DND-41 (cell line): ENCODE results near the gene GRIK2.

Experiments
- ATAC-seq: fragments of 200-7000 bp; cut with Tn5 transposase; 3 replicates; pipeline ENCODE4 v1.9.1; 2021; ENCODE audit warnings: low read depth; ENCODE audit not compliant: insufficient read depth
- DNase-seq: peaks from one replicate; pipeline ENCODE4 v3.0.0-alpha.2; 2020
- H2AFZ ChIP-seq: 2 replicates; pipeline ENCODE4 v1.6.0; 2012; ENCODE audit warnings: low read depth, low read length
- H3K27ac ChIP-seq: 2 replicates; pipeline ENCODE4 v1.5.1; 2012; ENCODE audit warnings: low read length, inconsistent platforms
- H3K27me3 ChIP-seq: fragments of 200-600 bp; sonication (generic); 2 replicates; pipeline ENCODE4 v1.6.0; 2012; ENCODE audit warnings: low read length, mild to moderate bottlenecking, inconsistent platforms; ENCODE audit not compliant: insufficient read depth, poor library complexity
- H3K36me3 ChIP-seq: 2 replicates; pipeline ENCODE4 v1.5.1; 2012; ENCODE audit warnings: low read length, inconsistent platforms; ENCODE audit not compliant: insufficient read depth
- H3K4me1 ChIP-seq: 2 replicates; pipeline ENCODE4 v1.5.1; 2012; ENCODE audit warnings: mild to moderate bottlenecking, low read length; ENCODE audit not compliant: insufficient read depth
- H3K4me2 ChIP-seq: 2 replicates; pipeline ENCODE4 v1.6.0; 2012; ENCODE audit warnings: mild to moderate bottlenecking, moderate library complexity, low read length, inconsistent platforms; ENCODE audit not compliant: insufficient read depth
- H3K4me3 ChIP-seq, 2 experiments: fragments of 200-600 bp in 1 of 2; shearing (Covaris generic) in 1 of 2; 2 replicates each; pipeline ENCODE4 v1.5.1; 2012 to 2016; ENCODE audit warnings: inconsistent platforms in 2 of 2, low read length in 2 of 2, mild to moderate bottlenecking in 2 of 2, low read depth in 1 of 2, moderate library complexity in 1 of 2
- H3K79me2 ChIP-seq: 2 replicates; pipeline ENCODE4 v1.6.0; 2012; ENCODE audit warnings: low read length, inconsistent platforms; ENCODE audit not compliant: insufficient read depth
- H3K9ac ChIP-seq: 2 replicates; pipeline ENCODE4 v1.6.0; 2012; ENCODE audit warnings: low read depth, mild to moderate bottlenecking, inconsistent platforms, low read length, moderate library complexity
- H3K9me3 ChIP-seq: 2 replicates; pipeline ENCODE4 v1.5.1; 2012; ENCODE audit warnings: low read length, moderate library complexity, mild to moderate bottlenecking, inconsistent platforms; ENCODE audit not compliant: insufficient read depth, severe bottlenecking
- H4K20me1 ChIP-seq: 2 replicates; pipeline ENCODE4 v1.6.0; 2012; ENCODE audit warnings: low read length; ENCODE audit not compliant: insufficient read depth
- EZH2 ChIP-seq: IDR thresholded peaks from 3 replicates; pipeline ENCODE4 v1.6.1; 2012; ENCODE audit warnings: borderline replicate concordance, low read depth, mild to moderate bottlenecking, moderate library complexity, low read length, inconsistent platforms; ENCODE audit not compliant: severe bottlenecking
- TF ChIP-seq, protein P1 (sequence below): IDR thresholded peaks from 2 replicates; pipeline ENCODE4 v1.5.1; 2012; ENCODE audit warnings: borderline replicate concordance, low read length, moderate library complexity, mild to moderate bottlenecking; ENCODE audit not compliant: poor library complexity, severe bottlenecking; ENCODE audit errors: extremely low read depth

GRIK2 gene

DNA sequence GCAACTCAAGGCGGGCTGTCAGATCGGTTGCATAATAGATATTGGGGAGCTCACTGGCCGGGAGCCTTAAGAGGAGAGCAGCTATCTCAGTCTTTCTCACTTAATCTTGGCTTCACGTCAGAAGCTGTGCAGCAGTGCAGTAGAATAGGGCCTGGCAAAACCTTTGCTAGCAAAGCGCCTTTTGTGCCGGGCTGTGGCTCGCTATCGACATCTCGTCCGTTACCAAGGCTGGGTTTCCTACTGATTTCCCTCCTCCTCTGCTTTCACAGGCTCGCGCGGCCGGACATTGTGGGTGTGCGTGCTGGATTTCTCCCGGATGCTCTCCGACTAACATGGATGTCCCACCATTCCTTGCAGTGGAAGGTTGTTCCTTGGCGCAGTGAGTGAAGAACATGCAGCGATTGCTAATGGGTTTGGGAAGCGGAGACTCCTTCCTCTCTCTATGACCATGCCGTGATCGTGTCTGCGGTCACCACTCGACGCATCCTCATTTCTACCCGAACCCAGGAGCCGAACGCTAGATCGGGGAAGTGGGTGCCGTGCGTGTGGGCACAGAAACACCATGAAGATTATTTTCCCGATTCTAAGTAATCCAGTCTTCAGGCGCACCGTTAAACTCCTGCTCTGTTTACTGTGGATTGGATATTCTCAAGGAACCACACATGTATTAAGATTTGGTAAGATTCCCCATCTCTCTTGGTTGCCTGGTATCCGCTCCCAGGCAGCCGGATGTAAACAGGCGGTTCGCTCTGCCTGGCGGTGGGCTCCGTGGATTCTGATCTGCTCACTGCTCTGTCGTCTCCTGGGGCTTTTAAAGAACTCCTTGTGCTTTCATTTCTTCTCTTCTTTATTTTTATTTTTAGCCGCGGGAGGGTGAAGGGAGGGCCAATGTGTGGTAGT is 5.5 kb downstream of the GRIK2 start:
- H4K20me1 ChIP-seq: no peaks in the 10 kb centered on the region
- H3K27me3 ChIP-seq: no peaks in the 10 kb centered on the region
- TF ChIP-seq EZH2: no peak
- H3K36me3 ChIP-seq: no peaks in the 10 kb centered on the region
- peaks cover 4% of the 10 kb centered on the region; the same call in 1 of the 2 replicates for H3K4me1 ChIP-seq
- H3K4me3 ChIP-seq: no peak overlapping the region
- no peak overlapping the region for H3K4me2 ChIP-seq
- no peaks in the 10 kb centered on the region for H3K79me2 ChIP-seq
- no peak overlapping the region for H3K27ac ChIP-seq
- ATAC-seq (no peak), DNase-seq (no peak)
- no peak overlapping the region for H3K9ac ChIP-seq
- H2AFZ ChIP-seq: no peak overlapping the region
- H3K9me3 ChIP-seq: peaks cover 3% of the 10 kb centered on the region

DNA sequence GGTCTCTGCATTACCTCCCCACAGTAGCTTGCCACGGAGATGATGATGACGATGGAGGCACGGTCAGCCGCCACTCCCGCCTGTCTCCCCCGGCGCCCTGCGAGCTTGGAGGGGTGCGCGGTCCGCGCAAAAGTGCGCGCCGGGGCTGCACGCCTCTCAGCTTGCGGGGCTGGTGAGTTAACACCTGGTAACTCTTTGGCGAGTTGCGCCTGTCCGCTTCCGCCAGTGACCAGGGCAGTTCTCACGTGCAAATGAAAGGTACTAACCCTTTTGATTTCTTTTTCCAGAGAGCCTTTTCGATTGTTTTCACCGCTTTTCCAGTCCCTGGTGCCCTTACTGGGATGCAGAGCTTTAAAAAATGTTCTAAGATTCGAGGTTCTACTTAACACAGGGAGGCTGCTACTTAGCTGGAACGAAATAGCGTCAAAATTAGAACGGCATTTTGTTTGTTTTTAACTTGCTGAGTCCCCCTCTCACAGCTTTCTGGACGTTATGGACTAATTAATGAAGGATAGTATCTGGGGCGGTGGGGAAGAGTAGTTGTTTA is 6.2 kb downstream of the GRIK2 start:
- H3K9ac ChIP-seq: no peak overlapping the region
- ATAC-seq (no peak), DNase-seq (no peak)
- H3K27ac ChIP-seq: no peak overlapping the region
- no peak overlapping the region for H2AFZ ChIP-seq
- peaks cover 11% of the 10 kb centered on the region for H3K4me1 ChIP-seq
- H4K20me1 ChIP-seq: no peaks in the 10 kb centered on the region
- no peaks in the 10 kb centered on the region for H3K79me2 ChIP-seq
- no peak overlapping the region for H3K4me3 ChIP-seq
- no peaks in the 10 kb centered on the region for H3K27me3 ChIP-seq
- no peaks in the 10 kb centered on the region for H3K36me3 ChIP-seq
- H3K9me3 ChIP-seq: peaks cover 3% of the 10 kb centered on the region
- no peak overlapping the region for H3K4me2 ChIP-seq
- TF ChIP-seq EZH2: no peak
- TF ChIP-seq, protein P1, sequence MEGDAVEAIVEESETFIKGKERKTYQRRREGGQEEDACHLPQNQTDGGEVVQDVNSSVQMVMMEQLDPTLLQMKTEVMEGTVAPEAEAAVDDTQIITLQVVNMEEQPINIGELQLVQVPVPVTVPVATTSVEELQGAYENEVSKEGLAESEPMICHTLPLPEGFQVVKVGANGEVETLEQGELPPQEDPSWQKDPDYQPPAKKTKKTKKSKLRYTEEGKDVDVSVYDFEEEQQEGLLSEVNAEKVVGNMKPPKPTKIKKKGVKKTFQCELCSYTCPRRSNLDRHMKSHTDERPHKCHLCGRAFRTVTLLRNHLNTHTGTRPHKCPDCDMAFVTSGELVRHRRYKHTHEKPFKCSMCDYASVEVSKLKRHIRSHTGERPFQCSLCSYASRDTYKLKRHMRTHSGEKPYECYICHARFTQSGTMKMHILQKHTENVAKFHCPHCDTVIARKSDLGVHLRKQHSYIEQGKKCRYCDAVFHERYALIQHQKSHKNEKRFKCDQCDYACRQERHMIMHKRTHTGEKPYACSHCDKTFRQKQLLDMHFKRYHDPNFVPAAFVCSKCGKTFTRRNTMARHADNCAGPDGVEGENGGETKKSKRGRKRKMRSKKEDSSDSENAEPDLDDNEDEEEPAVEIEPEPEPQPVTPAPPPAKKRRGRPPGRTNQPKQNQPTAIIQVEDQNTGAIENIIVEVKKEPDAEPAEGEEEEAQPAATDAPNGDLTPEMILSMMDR: no peak

DNA sequence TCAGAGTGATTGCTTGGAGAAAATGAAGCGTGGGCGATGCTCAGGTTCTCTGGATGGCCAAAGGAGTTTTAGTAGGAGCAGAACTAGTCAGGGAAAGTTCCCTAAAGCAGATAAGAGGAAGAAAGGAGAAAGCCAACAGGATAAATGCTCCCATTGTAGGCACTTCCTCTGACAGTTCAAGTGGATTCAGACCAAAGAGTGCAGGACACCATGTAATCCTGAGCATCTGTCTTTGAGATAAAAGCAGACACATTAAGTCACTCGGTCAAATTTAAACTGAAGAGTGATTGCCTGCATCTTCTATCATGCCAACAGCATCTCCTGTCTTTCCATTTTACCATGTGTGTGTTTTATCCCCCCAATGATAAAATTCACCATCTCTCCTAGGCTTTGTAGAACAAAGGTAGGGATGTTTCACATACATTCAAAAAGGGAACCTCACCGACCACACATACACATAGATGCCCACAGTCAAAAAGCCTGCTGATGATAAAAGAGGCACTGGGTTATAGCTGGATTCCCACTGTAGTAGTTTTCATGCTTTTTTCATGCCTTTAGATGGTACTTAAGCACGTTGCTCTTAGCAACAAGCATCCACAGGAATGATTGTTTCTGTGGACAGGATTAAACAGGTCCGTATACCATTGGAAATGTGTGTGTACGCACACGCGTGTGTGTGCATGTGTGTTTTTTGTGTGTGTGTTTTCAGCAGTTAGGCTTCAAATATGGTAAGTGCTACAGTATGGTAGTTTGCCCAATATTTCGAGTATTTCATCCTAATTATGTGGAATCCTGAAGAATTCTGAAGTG is 7.0 kb downstream of the GRIK2 start:
- DNase-seq (no peak), ATAC-seq (no peak)
- no peak overlapping the region for H3K27ac ChIP-seq
- H3K4me2 ChIP-seq: no peak overlapping the region
- H3K9ac ChIP-seq: no peak overlapping the region
- H3K27me3 ChIP-seq: no peaks in the 10 kb centered on the region
- no peaks in the 10 kb centered on the region for H3K79me2 ChIP-seq
- H3K9me3 ChIP-seq: peaks cover 3% of the 10 kb centered on the region
- no peak overlapping the region for H2AFZ ChIP-seq
- TF ChIP-seq, protein P1: no peak
- no peak for TF ChIP-seq EZH2
- H3K36me3 ChIP-seq: no peaks in the 10 kb centered on the region
- H3K4me3 ChIP-seq: no peak overlapping the region
- H3K4me1 ChIP-seq: peaks cover 19% of the 10 kb centered on the region
- H4K20me1 ChIP-seq: no peaks in the 10 kb centered on the region

DNA sequence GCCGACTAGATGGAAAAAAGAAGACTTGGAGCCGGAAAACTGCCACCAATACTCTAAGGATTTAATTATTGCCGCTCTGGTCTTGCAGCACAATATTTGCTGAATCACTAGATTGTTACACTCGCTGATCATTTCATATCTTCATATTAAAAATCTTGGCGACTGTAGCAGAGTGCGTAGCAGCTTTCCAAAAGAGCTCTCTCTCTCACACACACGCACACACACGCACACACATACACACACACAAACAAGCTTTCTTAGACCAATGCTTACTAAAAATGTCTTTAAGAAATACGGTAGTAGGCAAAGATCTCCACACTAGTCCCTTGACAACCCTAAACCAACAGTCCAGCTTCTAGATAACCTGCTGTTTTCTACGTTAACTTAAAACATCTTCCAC is 7.7 kb downstream of the GRIK2 start:
- Histone ChIP-seq H3K9ac (no peak overlapping the region), H3K4me1 (peaks cover 26% of the 10 kb centered on the region), H3K79me2 (no peaks in the 10 kb centered on the region), H4K20me1 (no peaks in the 10 kb centered on the region), H2AFZ (no peak overlapping the region), H3K27me3 (no peaks in the 10 kb centered on the region), H3K36me3 (no peaks in the 10 kb centered on the region), H3K4me2 (no peak overlapping the region), H3K9me3 (peaks cover 3% of the 10 kb centered on the region), H3K27ac (no peak overlapping the region), H3K4me3 (no peak overlapping the region)
- no peak for TF ChIP-seq EZH2
- TF ChIP-seq, protein P1: no peak
- DNase-seq: no peak
- no peak for ATAC-seq
